HL-60/S4 treated with retinoic acid at 250 ng/mL for 4 days and 3 days (cell line): ENCODE data around the gene EHF.

Source experiments
- in situ Hi-C: fragments of 300-500 bp; cut with MboI; formaldehyde crosslinking; loops from 2 replicates; pipeline ENCODE4 v1.7.0; 2022; ENCODE audit warnings: low sequenced_read_pairs

Gene EHF

DNA sequence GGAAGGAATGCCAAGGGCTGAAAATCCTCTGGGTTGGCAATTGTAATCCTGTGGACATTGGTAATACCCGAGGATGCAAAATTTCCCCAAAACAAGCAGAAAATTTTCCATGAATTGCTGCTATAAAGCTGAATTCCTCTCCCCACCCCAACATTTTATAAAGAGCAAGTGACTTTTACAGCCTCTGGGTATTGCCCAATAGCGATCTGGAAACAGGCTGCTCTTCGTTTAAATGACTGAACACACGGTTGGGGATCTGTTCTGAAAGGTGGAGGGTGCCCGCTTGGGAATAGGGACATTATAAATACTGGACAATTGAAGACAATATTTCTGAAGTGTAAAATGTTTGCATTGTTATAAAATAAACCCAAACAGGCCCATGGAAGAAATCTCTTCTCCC is 20.6 kb downstream of the EHF start:
- in situ Hi-C loops = no loop called here

DNA sequence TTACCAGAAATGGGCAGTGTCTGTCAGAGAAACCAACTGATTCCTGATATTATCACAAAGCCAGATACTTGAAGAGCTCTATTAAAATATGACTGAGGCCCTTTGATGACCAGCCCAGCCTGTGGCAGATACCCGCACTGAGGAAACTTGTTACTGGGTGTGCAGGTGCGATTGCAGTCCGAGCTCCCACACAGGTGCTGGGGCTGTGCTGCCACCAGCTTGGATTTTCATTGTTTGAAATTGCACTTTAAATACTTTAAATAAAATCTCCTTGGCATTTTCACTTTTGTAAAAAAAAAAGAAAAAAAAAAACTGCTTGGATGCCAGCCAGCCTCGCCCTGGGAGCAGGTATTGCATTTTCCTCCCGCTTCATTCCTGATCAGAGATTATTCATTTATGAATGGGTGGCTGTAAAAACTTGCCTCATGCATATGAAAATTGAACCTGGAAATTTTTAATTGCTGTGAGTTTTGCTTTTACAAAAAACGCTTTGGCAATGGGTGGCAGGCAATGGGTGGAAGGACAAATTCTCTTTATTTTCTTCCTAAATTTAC is 21.2 kb downstream of the EHF start:
- in situ Hi-C loops = no loop called here

DNA sequence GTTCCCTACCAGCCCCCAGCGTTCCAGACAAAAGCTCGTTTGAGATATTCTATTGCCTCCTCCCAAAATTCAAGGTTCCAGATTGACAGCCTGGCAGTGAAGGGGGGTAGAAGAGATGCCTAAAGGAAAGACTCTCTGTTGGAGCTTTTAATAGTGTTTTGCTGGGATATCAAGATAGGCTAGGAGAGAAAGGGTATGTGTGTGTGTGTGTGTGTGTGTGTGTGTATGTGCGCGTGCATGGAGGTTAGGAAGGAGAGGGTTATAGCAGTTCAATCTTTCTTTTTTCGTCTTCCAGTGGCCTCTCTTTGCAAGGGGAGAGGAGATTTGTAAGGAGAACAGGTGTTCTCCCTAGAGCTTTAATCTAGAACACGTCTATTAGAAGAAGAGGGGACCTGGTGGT is 22.0 kb downstream of the EHF start:
- in situ Hi-C loops = no loop called here

DNA sequence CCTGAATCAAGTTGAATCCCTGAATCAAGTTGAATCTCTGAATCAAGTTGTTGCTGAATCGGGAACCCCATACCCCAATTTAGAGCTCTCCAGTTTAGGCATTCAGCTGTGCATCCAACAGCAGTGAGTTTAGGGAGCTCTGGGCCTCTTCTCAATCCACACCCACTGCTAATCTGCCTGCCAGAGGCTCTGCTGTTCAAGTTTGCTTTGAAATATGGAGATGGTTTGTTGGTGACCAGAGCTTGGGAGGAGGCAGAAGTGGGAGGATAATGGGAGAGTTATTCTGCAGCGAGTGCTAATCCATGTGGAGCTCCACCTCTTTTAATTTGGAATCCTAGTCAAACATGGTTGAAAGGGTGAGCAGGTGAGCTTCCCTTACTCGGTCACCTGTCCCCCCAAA is 22.4 kb downstream of the EHF start:
- in situ Hi-C loops = no loop called here

DNA sequence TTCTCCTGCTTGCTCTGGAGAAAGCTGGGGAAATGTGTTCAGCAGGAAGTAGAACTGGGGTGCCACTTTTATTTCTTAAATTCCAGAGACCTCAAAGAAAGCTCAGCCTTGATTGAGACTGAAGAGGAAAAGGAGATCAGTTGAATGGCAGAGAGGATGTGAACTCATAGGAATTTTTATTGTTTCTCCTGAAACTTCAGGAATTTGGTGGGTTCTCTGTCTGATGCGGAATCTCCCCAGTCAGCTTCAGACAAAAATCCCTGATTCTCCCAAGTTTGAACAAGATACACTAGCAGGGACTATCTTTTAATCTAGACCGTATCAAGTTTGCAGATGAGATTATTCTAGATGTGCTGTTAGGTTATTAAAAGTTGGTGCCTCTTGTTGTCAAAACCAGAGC is 23.0 kb downstream of the EHF start:
- in situ Hi-C loops = no loop called here

DNA sequence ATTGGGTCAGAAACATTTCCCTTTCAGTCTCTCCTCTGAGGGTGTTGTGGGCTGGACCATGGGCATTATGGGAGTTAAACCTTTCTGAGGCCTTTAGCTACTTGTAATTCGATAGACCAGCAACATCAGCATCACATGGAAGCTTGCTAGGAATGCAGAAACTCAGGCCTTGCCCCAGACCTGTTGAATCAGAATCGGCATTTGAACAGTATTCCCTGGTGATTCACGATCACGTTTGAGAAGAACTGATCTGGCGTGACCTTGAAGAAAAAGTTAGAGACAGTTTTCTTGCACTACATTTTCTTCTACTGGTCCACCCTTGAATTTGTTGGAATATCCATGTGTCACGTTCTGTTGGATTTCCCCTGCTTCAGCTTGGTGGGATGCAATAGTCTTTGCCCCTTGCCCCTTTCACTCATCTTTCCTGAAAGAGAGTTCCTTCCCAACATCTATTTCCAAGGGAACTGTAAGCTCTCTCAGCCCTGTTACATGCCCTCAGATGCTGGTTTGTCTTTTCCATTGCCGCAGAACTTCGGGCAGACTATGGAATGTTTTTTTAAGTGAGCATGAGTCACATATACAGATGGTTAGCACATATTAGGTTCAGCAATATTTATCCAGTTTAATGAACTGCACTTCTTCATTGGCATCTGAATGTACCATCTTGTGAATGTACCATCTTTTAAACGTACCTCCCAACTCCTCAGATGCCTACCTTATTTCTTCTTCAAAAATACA is 23.9 kb downstream of the EHF start:
- in situ Hi-C loops = no loop called here

DNA sequence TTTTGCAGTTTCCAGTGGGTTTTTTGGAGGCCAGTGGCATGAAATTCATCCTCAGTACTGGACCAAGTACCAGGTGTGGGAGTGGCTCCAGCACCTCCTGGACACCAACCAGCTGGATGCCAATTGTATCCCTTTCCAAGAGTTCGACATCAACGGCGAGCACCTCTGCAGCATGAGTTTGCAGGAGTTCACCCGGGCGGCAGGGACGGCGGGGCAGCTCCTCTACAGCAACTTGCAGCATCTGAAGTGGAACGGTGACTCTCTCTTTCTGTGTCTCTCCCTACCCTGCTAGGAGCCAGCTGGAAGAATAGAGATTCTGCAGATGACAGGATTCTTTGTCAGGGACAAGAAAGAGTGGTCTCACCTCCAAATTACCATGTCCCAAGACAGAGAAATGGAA is 25.5 kb downstream of the EHF start:
- in situ Hi-C loops = no loop called here

DNA sequence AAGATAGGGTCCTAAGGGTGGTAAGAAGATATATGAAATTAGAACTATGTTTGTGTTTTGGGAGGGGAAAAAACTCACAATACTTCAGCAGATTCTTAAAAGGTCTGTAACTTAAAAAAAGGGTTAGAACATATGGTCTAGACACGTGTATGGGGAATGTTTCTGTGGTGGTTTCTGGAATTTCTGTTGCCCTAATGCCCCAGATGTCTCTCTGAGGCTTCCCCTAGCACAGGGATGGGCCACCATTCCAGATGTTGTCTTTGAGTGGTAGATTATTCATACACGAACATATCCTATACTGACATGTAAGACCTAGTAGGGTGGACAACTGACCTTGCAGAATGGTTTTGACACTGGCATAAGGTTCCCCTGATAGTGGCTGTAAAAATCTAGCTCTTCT is 26.2 kb downstream of the EHF start:
- in situ Hi-C loops = no loop called here

DNA sequence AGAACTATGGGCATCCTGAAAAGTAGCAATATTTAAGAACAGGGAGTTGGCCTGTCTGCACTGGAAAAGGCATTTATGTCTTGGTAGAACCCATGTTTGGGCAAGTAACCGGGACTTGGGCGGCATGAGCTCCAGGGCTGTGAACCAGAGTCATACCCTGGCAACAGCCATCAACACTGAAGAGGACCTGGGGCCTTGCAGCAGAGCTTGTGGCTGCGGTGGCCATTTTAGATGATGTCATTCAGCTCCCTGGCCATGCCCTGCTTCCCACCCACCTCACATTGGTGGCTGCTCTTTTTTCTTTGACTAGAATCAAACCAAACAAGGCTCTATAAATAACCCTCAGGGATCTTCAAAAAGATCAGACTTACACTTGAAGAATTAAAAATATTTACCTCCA is 26.6 kb downstream of the EHF start:
- in situ Hi-C loops = no loop called here

DNA sequence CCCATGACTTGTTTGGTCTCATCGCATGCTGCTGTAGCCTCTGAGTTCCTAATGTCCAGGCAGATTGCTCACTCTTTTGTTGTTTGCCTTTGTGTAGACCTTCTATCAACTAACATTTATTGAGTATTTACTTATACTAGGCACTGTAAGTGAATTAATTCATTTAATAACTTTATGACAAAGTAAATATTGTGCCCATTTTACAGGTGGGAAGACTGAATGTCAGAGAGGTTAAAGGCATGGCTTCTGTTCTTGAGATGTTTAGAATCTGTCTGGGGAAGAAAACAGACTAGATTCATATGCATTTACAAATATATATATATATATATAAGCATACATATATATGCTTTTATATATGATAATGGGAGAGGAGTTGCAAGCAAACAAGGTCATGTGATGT is 27.1 kb downstream of the EHF start:
- in situ Hi-C loops = no loop called here

DNA sequence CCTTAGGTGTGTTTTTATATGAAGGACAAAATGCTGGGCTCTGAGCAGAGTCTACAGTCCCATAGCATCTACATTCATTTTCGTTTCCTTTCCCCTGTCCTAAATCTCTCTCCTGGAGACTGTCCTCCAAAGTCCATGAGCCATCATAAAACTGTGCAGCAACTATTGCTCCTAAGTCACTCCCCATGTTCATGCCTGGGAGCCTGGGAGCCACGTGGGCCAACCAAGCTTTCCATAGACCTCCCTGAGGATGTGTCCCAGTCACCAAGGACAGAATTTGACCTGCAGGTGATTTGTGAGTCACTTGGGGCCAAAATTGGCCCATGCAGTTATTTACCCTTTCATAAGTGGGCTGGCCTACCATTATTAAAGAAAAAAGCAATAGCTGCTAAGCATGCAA is 28.7 kb downstream of the EHF start:
- in situ Hi-C loops = no loop called here

DNA sequence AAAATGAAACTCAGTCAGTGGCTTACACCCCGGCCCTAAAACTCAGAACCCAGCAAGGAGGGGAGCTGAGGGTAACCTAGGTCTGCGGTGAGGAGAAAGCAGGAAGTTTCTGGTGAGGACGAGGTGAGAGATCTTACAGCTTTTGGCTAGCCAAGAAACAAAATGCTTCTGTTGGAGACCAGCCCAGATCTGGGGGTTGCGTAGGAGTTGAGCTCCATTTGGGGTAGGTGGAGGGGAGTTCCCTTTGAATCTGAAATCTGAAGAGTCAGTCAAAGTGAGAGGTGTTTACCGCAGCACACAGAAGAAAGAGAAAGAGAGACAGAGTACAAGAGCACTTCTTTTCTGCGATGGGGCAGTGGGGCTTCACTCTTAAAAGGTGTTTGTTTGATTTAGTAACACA is 29.6 kb downstream of the EHF start:
- in situ Hi-C loops = no loop called here

DNA sequence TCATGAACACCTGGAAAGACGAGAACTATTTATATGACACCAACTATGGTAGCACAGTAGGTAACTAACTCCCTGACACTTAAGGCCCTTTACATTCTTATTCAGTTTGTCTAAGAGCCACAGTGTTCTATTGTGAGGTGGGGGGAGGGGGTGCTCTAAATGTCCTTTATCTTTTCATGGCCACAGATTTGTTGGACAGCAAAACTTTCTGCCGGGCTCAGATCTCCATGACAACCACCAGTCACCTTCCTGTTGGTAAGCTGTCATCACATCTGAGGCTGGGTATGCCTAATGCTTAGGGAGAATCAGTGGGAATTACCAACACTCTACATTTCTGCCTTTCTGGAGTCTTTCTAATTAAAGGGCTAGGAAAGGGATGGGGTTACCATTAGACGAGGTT is 30.7 kb downstream of the EHF start:
- in situ Hi-C loops = no loop called here

DNA sequence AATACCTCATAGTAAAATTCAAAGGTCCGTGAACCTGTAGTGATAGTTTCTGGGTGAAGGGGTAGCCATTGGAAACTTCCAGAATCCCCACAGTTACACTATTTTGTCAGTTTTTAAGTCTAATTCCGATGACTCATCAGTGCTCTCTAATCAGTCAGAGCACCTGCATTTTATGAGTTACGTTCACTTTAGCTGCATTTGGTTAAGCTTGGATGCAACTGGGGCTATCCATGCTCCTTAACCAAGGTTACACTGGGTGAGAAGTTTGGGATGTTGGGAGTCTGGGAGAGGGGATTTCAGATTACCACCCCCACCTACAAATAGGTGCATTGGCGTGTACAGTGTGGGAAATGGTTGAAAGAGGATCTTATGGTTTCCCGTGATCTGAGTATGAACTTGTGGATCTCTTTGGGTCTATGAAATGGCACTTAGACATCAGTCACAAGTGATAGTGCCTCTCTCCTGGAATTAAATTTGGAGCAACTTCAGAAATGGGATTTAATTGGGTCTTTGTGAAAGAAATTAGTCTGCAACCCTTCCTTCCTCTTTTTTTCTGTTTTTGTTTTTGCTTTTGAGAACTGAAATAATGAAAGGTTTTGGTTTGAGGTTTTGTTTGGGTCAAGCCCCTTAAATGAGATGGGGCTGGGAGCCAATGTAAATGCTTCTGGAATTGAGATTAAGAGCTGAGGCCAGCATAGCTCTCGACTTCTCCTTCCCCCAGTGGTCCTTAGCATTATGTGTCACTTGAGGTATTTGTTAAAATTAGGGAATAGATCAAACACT is 31.5 kb downstream of the EHF start:
- in situ Hi-C loops = no loop called here

DNA sequence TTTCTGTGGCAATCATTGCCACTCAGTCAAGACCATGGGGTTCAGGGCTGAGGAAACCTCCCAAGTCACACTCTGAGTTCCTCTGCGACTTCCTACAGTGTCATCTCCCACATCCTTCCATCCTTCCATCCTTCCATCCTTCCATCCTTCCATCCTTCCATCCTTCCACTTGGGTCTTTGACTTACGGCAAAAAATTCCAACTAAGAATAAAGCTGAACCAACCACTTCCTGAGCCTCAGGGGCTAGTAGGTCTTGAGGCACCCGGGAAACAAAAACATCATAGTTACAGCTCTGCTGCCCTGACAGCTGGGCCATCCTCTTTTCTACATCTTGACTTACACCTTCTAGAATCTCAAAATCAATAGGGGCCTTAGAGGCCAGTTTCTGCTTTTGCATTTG is 32.1 kb downstream of the EHF start:
- in situ Hi-C loops = no loop called here

DNA sequence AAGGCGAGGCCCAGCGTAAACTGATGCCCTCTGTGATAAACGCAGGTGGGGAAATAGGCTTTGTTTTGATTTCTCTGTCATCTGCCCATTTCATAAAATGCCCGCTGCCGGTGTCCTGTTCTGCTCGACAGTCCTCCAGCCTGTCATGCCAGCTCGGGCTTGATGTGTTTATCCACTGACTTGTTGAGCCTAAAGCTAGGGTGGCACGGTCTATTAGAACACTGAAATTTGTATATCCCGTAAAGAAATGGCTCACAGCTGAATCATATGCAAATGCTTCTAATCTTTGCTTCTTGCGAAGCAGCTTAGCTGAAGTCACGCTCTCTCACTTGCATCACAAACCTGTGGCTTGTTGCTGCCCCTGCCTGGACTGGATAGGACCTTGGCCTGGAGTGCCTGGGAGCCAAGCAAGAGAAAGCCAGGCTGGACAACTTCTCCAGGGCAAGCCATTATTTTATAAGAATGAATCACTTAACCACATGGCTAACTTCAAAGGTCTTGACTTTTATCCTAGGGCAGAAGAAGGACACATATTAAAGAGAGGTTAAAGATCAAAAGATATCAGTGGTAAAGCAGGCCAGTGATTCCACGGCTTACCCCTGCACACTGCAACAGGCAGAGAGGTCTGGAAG is 33.1 kb downstream of the EHF start:
- in situ Hi-C loops = no loop called here

DNA sequence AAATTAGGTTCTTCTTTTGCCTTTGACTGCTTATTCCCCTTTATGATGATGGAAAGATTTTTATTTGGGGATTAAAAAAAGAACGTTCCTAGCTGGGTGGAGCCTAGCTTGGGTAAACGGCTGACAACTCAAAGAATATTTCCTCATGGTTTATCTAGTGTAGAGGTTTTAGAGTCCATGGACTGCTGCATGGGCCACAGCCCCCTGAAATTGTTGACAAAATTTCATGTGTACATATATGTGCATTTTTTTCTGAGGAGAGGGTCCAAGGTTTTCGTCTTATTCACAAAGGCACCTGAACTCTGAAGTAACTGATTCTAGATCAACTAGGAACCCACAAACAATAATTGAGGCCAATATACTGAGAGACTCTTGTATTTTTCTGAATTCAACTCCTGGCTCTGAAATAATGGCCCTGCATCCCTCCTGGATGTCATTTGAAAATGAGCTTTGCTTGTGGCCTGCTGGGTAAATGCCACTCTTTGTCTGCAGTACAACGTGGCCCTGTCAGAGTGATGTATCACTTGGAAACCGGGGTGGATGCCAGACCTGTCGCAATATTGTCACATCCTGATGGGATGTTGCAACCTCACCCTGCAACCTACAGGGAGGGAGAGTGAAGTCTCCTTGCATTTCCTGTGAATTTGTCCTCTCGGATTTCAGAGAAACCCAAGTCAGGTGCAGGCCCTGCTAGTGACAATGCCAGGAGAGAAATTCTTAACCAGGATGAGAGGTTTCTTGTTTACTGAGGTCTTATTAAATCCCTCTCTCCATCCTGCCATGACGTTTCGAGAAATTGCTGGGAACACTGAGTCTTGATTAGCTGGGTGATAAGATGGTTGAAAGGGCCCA is 33.8 kb downstream of the EHF start:
- in situ Hi-C loops = no loop called here

DNA sequence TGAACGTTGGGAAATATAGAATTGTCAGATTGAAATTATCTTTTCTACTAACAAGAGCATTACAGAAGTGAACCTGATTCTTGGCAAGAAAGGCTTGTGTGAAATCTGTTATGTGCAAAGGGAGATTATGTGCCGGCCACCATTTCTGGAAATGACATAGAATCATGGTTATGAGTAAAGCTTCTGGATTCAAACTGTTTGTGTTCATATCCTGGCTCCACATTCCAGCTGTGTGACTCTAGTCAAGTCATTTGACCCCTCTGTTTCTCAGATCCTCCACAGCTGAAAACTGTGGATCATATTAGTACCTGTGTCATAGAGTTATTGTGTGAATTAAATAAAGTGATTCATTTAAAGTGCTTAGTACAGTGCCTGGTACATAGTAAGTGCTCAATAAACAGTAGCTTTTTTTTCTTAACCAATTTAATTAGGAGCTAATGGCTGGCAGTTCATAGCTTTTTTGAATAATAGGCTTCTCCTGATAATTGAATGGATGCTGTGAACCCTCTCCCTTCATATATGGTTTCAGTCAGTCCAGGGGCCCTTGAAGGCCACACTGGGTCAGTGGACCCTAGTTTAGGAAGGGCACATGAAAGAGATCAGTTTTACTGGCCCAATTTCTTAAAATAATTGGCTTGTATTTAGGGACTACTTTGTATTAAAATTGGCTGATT is 34.6 kb downstream of the EHF start:
- in situ Hi-C loops = no loop called here

DNA sequence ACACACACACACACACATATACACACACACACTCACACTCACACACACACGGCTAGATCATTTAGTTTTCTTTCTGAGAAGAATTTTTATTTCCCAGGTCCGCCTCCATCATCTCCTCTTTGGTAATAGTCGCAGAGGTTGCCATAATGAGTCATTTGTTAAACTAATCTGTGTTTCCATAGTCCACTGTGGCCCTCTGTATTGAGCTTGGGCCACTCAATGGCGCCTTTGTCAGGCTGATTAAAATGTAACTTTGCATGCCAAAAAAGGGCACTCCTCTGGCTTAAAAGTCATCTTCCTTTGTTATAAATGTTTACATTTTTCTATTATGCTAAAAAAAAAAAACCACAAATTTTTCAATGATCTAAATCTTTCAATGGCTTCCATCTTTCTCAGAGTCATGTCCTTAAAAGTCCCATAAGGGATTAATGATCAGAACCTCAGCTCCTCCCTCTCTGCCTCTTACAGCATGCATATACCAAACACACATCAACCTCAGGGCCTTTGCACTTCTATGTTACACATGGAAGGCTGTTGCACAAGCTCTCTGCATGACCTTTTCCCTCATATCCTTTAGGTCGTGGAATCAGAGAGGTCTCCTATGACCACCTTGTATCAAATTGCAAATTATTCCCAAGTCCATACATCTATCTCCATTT is 35.3 kb downstream of the EHF start:
- in situ Hi-C loops = no loop called here
